SU-DHL-6 (cell line): ENCODE data around the gene GPR62.

Experiments used
- H2AFZ ChIP-seq: fragments of 200-600 bp; sonication (generic); 2 replicates; pipeline ENCODE4 v1.6.1; 2014; ENCODE audit warnings: low read depth, mild to moderate bottlenecking, moderate library complexity, mixed read lengths, antibody characterized with exemption, low read length; ENCODE audit not compliant: severe bottlenecking
- H3F3A ChIP-seq: fragments of 200-600 bp; shearing (Covaris generic); 2 replicates; pipeline ENCODE4 v1.6.0; 2016; ENCODE audit warnings: antibody characterized with exemption, mild to moderate bottlenecking; ENCODE audit not compliant: insufficient read depth
- H3K27ac ChIP-seq: fragments of 200-600 bp; sonication (generic); 2 replicates; pipeline ENCODE4 v1.5.1; 2016; ENCODE audit warnings: low read depth, mild to moderate bottlenecking, low read length, moderate library complexity, mixed read lengths
- H3K27me3 ChIP-seq: fragments of 200-600 bp; sonication (generic), shearing (Covaris generic); 2 replicates; pipeline ENCODE4 v1.6.0; 2014; ENCODE audit warnings: mild to moderate bottlenecking, low read length
- H3K36me3 ChIP-seq: fragments of 200-600 bp; sonication (generic); 2 replicates; pipeline ENCODE4 v1.6.1; 2014; ENCODE audit warnings: mild to moderate bottlenecking, low read length, mixed read lengths
- H3K4me2 ChIP-seq: fragments of 300-600, 200-600 bp; shearing (Covaris generic), sonication (generic); 2 replicates; pipeline ENCODE4 v1.6.0; 2014; ENCODE audit warnings: low read length, low read depth, mild to moderate bottlenecking; ENCODE audit not compliant: poor library complexity, severe bottlenecking
- H3K4me3 ChIP-seq: fragments of 200-600 bp; sonication (generic); 2 replicates; pipeline ENCODE4 v1.5.1; 2014; ENCODE audit warnings: antibody characterized with exemption, low read length, mild to moderate bottlenecking, mixed read lengths; ENCODE audit not compliant: insufficient read depth, poor library complexity, severe bottlenecking
- H3K79me2 ChIP-seq: fragments of 200-600 bp; sonication (generic); 2 replicates; pipeline ENCODE4 v1.6.1; 2014; ENCODE audit warnings: mild to moderate bottlenecking, low read length, moderate library complexity; ENCODE audit not compliant: insufficient read depth
- H3K9ac ChIP-seq: fragments of 200-600 bp; sonication (generic); 2 replicates; pipeline ENCODE4 v1.7.0; 2014; ENCODE audit warnings: mild to moderate bottlenecking, low read length
- H3K9me2 ChIP-seq: fragments of 200-600 bp; sonication (generic); replicated peaks from 2 replicates; pipeline ENCODE4 v1.6.1; 2014; ENCODE audit warnings: low read length; ENCODE audit not compliant: insufficient read depth
- H3K9me3 ChIP-seq: fragments of 200-600 bp; sonication (generic); 2 replicates; pipeline ENCODE4 v1.6.1; 2014; ENCODE audit warnings: low read length, mixed read lengths; ENCODE audit not compliant: insufficient read depth
- H4K20me1 ChIP-seq: fragments of 200-600 bp; sonication (generic); 2 replicates; pipeline ENCODE4 v1.6.1; 2014; ENCODE audit warnings: low read depth, mild to moderate bottlenecking, antibody characterized with exemption, low read length, moderate library complexity, mixed read lengths
- EZH2phosphoT487 ChIP-seq: fragments of 200-600 bp; sonication (generic), shearing (Covaris generic); conservative IDR thresholded peaks from 2 replicates; pipeline ENCODE4 v1.6.1; 2018; ENCODE audit warnings: mild to moderate bottlenecking, antibody characterized with exemption, low read length, moderate library complexity, mixed read lengths
- TF ChIP-seq, protein P1 (sequence below): fragments of 200-600 bp; sonication (generic); IDR thresholded peaks from one replicate; pipeline ENCODE4 v1.5.1; 2017; ENCODE audit warnings: antibody characterized with exemption, mild to moderate bottlenecking, low read length, moderate library complexity; ENCODE audit not compliant: insufficient read depth, poor library complexity, severe bottlenecking

GPR62 gene, protein sequence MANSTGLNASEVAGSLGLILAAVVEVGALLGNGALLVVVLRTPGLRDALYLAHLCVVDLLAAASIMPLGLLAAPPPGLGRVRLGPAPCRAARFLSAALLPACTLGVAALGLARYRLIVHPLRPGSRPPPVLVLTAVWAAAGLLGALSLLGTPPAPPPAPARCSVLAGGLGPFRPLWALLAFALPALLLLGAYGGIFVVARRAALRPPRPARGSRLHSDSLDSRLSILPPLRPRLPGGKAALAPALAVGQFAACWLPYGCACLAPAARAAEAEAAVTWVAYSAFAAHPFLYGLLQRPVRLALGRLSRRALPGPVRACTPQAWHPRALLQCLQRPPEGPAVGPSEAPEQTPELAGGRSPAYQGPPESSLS

DNA sequence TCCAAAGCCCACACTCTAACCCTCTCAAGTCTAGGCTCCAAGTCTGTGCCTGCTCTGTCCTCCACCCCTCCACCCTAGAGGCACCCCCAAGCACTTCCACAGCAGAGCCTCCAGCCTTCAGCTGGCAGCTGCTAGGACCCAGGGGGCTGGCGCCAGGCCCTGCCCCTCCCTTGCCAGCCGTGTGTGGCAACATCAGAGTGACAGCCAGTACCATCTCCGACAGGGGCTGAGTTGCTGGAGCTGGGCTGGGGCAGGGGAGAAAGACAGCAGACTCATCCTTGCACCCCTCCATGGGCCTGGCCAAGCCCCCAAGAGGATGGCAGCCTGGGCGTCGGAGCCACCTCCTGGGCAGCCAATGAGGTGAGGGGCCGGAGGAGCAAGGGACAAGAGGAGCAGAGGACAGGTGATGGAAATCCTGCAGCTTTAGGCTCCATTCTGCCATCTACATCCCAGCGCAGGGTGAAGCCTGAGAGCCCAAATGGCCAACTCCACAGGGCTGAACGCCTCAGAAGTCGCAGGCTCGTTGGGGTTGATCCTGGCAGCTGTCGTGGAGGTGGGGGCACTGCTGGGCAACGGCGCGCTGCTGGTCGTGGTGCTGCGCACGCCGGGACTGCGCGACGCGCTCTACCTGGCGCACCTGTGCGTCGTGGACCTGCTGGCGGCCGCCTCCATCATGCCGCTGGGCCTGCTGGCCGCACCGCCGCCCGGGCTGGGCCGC is at the start of gene GPR62:
GPR62 (plus strand) TSS at position 207 of the 718 bp plus-strand sequence; CDS start at position 479, 272 bp downstream.
- Histone ChIP-seq H3F3A (no peaks in the 10 kb centered on the region), H3K9me3 (no peaks in the 10 kb centered on the region), H3K36me3 (no peaks in the 10 kb centered on the region), H3K4me2 (no peak within 1 kb of the TSS), H3K9ac (no peak within 1 kb of the TSS), H3K79me2 (no peaks in the 10 kb centered on the region), H3K27ac (no peak within 1 kb of the TSS), H2AFZ (no peak within 1 kb of the TSS), H4K20me1 (no peaks in the 10 kb centered on the region), H3K9me2 (no peaks in the 10 kb centered on the region), H3K4me3 (no peak within 1 kb of the TSS), H3K27me3 (no peaks in the 10 kb centered on the region)
- TF ChIP-seq, protein P1, sequence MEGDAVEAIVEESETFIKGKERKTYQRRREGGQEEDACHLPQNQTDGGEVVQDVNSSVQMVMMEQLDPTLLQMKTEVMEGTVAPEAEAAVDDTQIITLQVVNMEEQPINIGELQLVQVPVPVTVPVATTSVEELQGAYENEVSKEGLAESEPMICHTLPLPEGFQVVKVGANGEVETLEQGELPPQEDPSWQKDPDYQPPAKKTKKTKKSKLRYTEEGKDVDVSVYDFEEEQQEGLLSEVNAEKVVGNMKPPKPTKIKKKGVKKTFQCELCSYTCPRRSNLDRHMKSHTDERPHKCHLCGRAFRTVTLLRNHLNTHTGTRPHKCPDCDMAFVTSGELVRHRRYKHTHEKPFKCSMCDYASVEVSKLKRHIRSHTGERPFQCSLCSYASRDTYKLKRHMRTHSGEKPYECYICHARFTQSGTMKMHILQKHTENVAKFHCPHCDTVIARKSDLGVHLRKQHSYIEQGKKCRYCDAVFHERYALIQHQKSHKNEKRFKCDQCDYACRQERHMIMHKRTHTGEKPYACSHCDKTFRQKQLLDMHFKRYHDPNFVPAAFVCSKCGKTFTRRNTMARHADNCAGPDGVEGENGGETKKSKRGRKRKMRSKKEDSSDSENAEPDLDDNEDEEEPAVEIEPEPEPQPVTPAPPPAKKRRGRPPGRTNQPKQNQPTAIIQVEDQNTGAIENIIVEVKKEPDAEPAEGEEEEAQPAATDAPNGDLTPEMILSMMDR, result no peak
- no peak for TF ChIP-seq EZH2phosphoT487

- Histone ChIP-seq H3F3A (no peaks in the 10 kb centered on the region), H3K9me3 (no peaks in the 10 kb centered on the region), H3K36me3 (no peaks in the 10 kb centered on the region), H3K27ac (no peak overlapping the region), H4K20me1 (no peaks in the 10 kb centered on the region), H2AFZ (no peak overlapping the region), H3K9ac (no peak overlapping the region), H3K4me3 (no peak overlapping the region), H3K27me3 (no peaks in the 10 kb centered on the region), H3K79me2 (no peaks in the 10 kb centered on the region), H3K9me2 (no peaks in the 10 kb centered on the region), H3K4me2 (no peak overlapping the region)
- no peak for TF ChIP-seq EZH2phosphoT487
- TF ChIP-seq, protein P1, result no peak
Measured at GRCh38 chr3:51908026-51908425, 47.2 kb upstream of the GPR62 start.

GRCh38 chr3:51916418-51916817 is 38.8 kb upstream of the GPR62 start:
- TF ChIP-seq EZH2phosphoT487, result no peak
- TF ChIP-seq, protein P1, result no peak
- no peak overlapping the region for H3K4me3 ChIP-seq
- H2AFZ ChIP-seq, result no peak overlapping the region
- no peaks in the 10 kb centered on the region for H3K9me2 ChIP-seq
- no peaks in the 10 kb centered on the region for H3K79me2 ChIP-seq
- no peaks in the 10 kb centered on the region for H3K36me3 ChIP-seq
- no peak overlapping the region for H3K27ac ChIP-seq
- no peaks in the 10 kb centered on the region for H3K27me3 ChIP-seq
- no peak overlapping the region for H3K9ac ChIP-seq
- H3K4me2 ChIP-seq, result no peak overlapping the region
- H3F3A ChIP-seq, result no peaks in the 10 kb centered on the region
- H3K9me3 ChIP-seq, result no peaks in the 10 kb centered on the region
- H4K20me1 ChIP-seq, result no peaks in the 10 kb centered on the region
